HG03139 (cell line): ENCODE results near the gene FNDC3B.

ENCODE experiments used
- ATAC-seq: cut with Tn5 transposase; IDR thresholded peaks from one replicate; pipeline ENCODE4 v1.9.1; 2021; ENCODE audit not compliant: unreplicated experiment

The FNDC3B gene

DNA sequence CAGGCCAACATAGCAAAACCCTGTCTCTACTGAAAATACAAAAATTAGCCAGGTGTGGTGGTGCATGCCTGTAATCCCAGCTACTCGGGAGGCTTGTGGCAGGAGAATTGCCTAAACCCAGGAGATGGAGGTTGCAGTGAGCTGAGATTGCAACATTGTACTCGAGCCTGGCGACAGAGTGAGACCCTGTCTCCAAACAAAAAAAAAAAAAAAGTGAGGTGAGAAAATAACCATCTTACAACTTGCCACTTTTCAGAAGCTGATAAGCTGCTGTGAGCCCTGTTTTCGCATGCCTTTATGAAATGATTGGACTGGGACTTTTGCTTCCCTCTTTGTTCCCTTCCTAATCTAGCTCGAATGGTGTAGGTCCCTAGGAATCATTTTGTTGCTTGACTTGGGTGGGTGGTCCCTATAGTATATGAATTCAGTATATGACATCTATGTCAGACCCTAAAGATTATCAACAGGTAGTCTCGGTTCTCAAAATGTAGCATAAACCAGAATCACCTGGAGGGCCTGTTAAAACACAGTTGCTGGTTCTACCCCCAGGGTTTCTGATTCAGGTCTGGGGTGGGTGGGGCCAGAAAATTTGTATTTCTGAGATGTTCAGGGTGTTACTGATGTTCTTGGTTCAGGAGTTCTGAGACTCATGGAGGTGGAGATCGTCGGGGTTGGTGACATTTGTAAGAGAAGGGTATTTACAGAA, 107.9 kb downstream of the FNDC3B start:
- ATAC-seq, result no peak

DNA sequence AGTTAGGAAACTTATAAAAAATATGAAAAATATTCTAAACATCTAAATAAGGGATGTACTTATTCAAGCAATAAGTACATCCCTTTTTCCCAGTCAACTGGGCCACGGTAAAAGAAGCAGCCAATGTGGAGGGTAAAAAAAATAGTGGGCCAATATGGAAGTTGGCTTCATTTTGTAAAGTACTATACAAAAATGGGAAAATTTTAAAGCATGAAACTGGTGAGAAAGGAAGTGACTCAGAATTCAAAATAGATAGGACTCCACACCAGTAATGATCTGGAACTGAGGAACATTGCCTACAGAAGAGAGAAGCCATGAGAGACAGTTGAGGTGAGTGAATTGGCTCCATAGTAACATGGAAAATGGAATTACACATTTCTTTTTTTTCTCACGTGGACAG, 108.9 kb downstream of the FNDC3B start:
- no peak for ATAC-seq

DNA sequence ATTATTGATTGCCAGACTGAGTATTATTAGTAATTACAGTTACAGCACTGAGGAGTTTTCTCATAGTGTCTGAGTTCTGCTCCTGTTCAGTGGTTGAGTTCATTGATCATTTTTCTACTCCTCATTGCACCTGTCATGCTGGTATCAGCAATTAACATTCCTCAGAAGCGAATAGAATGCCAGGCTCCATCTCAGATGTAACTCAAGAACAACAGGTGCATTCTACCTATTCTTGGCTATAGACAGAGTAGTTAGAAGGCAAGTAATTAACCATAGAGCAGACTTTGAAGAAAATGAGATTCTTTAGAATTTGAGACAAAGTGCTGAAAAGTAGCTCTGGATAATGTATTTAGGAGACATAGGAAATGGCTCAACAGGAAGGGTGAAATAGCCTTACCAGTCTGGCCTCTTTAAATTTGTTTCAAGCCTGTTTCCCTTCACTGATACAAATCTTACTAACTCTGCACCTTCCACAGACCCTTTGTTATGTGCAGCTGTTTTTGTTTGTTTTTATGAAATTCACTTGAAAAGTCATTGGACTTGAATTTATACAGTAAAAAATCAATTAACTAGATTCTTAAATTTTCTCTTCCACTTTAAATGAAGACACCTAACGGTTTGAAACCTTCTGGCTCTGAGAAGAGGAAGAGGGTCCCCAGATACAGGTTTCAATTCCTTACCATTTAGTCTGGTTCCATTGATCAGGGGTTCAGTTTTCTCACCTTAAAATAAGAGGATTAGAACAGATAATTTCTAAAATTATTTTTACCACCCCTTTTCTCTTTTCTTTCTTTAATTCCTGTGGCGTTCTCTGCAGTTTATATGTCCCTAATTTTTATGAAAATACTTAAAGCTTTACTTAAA, 109.6 kb downstream of the FNDC3B start:
- ATAC-seq, result no peak

DNA sequence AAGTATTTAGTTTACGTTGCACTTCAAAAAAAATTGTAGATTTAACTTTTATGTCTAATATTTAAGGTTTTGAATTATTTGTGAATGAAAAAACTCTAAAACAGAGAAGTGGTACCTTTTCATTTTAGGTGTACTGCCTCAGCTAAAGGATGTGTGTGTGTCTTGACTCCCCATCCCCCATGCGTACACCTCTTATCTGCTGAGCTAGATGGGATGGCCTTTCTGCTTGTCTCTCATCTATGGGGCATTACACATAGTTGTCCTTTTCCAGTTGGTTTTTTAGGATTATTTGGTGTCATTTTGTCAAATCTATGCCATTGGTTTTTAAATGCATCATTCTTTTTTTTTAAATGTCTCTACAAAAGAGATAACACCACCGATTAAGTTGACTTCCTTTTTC, 110.9 kb downstream of the FNDC3B start:
- ATAC-seq, result no peak

DNA sequence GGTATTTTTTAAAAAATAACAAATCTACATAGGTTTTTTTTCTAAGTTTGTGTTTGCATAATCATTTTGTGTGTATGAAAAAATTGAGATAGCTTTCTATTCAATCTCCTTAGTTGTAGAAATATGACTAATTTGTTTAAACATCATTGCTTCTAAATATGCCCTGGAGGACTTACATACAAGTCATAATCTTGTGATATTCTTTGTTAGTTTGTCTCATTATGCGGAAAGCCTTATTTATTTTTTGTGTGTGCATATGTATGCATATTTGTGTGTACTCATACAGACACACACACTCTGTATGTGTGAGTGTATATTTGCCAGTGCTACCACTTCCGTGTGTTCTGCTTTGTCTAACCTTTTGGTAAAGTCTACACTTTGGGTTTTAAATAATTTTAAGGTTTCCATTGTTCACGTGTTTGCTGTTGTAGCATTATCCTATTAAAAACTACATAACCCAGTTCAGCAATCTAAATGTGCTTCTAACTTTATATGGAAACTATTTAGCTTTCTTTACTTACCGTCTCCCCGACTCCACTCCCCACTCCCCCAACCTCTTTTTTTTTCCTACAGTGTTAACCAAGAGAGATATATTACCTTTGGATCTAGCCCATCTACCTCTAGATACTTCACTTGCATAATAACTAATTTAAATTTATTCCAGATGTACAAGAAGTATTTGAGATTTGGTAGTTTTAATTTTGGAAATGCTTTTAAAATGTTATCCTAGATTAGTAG, 111.7 kb downstream of the FNDC3B start:
- no peak for ATAC-seq

DNA sequence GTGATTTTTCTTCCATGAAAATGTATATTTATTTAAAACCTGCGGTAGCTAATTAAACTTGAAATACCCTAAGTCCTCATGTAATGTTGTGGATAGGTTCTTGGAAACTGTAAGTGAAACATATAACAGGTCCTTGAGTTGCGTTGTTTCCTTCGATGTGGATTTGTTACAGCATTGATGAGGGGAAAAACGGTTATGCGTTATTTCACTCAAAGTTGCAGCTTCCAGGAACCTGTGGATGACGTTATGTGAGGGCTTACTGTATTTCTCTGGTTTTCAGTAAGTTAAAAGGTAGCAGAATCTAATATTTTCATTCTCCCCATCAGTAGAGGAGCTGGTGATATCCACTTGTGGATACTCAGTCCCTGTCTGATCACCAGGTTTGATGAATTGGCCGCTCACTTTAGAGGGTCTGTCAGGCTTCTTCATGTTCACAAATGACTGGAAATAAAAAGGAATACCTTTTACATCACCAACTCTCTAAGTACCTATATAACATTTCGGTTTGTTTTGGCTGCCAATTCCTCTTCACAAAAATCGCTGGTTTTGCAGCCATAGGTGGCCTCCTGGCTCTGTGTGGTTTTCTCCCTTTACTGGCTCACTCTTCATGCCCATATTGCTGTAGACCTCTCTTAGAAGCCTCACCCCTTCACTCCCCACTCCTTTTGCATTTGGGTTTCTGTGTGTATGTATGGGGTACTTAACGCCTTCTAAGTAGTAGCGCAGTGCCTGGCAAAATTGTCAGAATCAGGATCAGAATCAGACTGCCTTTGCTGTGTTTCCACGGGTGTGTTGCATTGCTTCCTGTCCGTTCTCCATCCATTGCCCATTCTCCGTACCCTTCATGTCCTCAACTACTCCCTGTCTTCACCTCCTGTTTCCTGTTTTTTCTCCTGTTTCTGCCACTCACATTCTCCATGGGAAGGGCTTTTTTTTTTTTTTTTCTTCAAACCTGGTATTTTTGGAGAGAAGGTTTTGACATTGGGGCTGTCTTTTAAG, 112.6 kb downstream of the FNDC3B start:
- no peak for ATAC-seq

DNA sequence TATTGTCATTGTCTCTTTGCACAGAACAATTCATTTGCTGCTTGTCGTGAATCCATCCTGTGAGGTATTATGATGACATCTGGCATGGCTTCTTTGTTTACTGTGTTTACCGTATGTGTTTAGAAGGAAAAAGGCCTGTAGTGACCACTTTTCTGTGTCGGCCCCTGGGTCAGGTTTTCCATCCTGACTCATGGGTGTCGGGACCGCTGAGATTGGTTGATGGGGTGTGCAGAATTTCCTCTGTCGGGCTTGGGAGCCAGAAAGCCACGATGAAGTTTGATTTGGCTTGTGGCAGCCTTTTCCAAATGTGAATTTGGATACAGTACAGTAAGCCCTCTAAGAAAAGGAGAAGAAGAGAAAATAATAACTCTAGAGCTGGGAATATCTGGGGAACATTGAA, 113.5 kb downstream of the FNDC3B start:
- no peak for ATAC-seq

DNA sequence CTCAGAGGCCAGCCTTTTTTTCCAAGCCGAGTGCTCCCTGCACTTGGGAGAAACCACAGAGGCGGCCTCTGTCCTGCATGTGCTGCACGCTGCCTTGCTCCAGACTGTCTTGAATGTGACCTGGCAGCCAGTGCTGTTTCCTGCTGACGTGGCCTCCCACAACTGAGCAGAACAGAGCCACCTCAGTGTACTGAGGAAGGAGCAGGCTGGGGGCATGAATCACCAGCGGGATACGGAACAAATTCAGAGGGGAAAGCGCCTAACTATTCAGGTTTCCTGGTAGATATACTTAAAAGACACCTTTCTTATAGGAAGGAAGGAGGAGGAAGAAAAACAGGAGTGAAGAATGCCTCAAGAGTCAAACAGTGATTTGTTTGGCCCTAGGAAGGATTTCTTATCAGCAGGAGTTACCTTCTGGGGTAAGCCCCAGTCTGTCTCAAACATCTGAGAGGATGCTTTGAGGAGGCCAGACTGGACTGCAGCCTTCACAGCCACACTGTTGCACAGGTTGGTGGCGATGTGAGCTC, 114.0 kb downstream of the FNDC3B start:
- peak; percentile 62 for ATAC-seq

DNA sequence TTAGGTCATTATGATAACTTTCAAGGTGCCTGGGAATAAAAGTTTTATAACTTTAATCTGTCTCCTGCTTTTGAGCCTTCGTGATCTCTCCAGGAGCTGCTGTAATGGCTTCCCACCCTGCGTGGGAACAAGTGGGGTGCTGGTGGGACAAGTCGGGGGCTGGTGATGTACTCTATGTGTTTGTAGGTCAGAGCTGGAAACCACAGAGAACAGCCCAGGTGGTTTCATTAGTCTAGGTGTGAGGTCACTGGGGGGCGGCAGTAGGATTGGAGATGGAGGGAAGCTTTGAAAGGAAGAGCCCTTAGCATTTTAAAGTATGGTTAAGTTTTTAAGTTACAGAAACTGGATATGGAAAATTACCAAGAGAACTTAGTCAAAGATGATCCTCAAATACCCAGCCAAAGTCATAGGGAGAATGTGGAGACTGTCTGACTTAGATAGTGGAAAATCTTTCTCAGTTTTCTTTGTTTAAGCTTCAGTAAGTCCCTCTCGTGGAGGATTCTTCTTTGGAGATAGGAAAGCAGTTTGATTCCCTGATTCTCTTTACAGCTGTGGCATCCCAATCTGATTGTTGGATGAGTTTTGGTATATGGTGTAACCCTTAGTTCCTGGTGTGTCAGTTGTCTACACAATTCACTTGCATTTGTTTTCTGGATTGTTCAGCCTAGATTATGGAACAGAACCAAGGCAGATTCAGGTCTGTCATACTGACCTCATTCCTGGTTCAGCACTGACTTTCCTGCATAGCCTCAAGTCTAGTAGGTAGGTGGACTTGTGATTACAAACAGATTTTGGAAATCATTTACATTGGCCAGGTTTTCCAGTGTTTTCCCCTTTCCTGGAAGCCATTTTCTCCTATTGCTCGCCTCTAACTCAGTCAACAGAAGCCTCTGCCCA, 115.6 kb downstream of the FNDC3B start:
- ATAC-seq, result peak; percentile 67

DNA sequence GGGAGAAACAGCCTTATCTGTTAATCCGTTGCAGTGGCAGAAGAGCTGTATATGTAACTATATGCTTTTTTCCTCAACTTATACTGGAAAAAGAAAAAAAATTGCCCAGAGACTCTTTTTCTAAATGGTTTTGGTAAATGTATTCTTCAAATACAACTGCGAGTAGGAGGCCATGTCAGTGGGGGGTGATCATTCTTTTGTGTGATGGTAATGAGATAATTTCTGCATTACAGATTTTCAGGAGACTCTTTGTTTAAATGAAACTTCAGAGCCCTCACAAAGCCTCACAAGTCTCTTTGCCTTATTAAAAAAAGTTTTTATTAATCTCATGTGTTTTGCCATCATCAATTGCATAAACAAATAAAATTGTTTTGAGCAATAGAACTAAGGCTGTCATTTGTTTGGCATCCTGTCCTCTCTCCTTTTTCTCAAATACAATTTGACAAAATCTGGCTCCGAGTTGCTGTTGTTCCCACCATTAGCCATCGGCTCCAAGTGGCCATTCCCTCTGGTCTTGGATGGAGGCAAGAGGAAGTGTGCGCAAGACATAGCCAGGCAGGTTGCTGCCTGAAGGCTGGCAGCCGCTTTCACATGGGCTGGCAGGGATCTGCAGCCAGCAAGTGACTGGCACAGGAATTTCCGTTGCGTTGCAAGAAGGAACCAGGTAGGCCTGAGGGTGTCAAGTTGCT, 116.7 kb downstream of the FNDC3B start:
- ATAC-seq, result no peak

DNA sequence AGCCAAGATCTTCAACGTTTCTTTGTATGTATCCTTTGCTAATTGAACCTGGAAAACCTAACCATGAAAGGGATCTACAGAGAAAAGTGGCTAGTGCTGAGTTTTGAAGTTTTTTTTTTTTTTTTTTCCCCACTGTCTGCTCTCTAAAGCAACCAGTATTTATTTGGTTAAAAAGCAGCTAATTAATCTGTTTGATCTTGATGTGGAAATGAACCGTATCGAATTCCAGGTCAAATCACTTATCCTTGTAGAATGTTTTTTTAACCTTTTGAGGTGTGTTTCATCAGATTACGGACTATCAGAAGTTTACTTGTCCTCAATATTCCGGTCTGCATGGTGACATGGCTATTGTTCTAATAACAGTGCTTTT, 117.2 kb downstream of the FNDC3B start:
- ATAC-seq, result no peak

DNA sequence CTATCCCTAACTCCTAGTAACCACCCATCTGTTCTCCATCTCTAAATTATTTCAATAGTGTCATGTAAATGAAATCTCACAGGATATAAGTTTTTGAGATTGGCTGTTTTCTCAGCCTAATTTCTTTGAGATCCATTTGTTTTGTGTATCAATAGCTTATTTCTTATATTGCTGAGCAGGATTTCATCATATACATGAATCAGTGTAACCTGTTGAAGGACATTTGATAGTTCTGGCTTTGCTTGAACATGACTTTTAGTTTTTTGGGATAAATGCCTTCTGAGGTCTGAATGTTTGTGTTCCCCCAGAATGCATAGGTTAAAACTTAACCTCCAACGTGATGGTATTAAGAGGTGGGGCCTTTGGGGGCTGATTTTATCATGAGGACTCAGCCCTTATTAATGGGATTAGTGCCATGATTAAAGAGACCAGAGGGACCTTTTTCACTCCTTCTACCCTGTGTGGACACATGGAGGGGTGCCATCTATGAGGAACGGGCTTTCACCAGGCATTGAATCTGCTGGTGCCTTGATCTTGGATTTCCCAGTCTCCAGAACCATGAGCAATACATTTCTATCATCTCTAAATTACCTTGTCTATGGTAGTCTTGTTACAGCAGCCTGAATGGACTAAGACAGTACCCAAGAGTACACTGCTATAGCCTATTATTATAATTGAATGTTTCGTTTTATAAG, 118.3 kb downstream of the FNDC3B start:
- ATAC-seq, result no peak

DNA sequence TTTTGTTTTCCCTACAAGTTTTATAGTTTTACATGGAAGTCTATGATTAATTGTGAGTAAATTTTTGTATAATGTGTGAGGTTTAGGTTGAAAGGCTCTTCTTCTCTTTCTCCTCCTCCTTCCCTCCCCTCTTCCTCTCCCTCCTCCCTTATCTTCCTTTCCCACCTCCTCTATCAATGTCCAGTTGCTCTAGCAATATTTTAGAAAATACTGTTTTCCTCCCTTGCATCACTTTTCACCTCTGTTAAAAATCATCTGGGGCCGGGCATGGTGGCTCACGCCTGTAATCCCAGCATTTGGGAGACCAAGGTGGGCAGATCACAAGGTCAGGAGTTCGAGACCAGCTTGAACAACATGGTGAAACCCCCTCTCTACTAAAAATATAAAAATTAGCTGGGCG, 119.4 kb downstream of the FNDC3B start:
- no peak for ATAC-seq

DNA sequence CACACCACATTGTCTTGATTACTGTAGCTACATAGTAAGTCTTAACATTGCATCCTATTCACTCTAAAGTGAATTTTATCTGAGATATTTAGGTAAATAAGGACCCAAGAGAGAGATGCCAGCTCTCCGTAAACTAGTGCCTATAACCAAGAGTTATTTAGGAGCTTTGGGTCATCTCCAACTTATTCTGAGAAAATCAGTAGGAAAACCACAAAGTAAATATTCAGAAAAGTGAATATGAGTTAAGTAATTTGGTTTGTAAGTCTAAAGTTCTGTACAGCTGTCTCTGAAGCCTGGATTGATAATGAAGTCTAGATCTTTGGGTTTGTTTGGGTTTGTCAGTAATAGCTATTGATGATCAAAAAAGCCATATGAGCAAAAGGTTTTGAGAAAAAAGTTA, 120.0 kb downstream of the FNDC3B start:
- no peak for ATAC-seq

DNA sequence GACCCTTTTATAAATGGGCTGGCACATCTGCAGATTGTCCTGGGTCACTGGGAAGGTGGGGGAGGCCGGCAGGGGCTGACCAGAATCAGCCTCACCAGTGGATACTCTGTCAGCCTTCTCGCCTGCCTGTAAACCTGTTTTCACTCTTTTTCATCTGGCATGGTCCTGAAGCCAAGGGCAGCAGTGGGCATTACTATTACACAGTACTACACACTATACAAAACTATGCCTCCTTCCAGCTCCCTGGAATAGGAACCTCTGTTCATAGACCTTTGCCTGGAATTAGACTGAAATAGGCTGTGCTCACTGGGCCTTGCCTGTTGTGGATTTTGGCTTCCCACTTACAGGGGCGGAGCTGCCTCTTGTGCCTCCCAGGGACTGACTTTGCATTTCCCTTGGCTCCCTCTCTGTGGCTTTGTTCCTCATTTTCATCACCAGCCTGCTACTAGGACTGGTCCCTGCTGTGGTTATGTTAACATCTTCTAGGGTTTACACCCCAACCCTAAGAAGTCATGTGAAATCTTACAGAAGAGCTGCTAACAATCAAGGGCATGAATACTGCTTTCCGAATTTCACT, 120.7 kb downstream of the FNDC3B start:
- ATAC-seq, result no peak

DNA sequence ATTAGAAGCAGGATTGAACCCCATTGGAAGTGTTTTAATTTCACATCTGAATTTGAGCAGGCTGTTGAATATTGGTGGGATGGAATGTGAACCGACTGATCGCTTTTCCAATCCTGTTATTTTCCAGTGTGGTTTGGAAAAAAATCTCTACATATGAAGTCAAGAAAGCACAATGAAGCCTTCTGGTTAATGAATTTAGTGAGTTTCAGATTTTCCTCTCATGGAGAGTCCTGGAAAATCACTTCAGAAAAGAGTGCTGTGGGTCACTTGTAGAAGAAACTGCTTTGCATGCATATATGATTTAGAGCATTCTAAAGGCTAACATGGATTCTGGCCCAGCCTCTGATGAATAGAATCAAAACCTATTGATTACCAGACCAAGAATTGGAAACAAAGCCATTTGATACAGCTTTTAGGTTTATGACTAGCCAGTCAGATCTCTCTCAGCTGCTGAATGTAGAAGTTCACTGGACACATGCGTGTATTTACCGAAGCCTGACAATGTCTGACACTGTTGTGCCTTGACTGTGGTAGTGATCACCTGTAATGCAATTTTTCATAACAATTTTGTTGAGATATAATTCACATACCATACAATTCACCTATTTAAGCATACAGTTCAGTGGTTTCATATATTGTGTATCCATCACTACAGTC, 121.9 kb downstream of the FNDC3B start:
- ATAC-seq, result no peak

DNA sequence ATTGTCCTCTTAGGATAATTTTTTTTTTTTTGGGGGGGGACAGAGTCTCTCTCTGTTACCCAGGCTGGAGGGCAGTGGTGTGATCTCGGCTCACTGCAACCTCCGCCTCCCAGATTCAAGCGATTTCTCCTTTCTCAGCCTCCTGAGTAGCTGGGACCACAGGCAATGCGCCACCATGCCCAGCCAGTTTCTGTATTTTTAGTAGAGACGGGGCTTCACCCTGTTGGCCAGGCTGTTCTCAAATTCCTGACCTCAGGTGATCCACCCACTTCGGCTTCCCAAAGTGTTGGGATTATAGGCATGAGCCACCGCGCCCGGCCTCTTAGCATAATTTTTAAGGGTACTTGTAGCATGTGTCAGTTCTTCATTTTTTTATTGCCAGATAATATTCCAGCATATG, 122.6 kb downstream of the FNDC3B start:
- ATAC-seq, result no peak
